Measurements from ENCODE around the gene HS6ST2. TPM values are rescaled to one million over a fixed set of nuclear protein-coding genes. Genes with fewer than 3 reads are reported as not detected.

Gene HS6ST2
- total and polyA plus RNA-seq, 9 of the 15 experiments (the other 6 are each of a cell fraction or from before 2014, with no cell fraction given), result not detected

GRCh38 chrX:132837126-132837525, 121.3 kb downstream of the HS6ST2 start (continued):
- TF ChIP-seq MTF1 (CRISPR knock-in tag; IDR thresholded peaks at IDR 0.05; ENCODE audit: borderline replicate concordance) (no peak), BCOR (IDR thresholded peaks at IDR 0.05) (no peak), TCF3 (CRISPR knock-in tag; IDR thresholded peaks at IDR 0.05) (no peak), ZNF583 (CRISPR knock-in tag; IDR thresholded peaks at IDR 0.05) (no peak), PCBP1 (IDR thresholded peaks at IDR 0.05; ENCODE audit: low read depth, low read length, poor library complexity, severe bottlenecking) (no peak)
- TF ChIP-seq, protein P1, sequence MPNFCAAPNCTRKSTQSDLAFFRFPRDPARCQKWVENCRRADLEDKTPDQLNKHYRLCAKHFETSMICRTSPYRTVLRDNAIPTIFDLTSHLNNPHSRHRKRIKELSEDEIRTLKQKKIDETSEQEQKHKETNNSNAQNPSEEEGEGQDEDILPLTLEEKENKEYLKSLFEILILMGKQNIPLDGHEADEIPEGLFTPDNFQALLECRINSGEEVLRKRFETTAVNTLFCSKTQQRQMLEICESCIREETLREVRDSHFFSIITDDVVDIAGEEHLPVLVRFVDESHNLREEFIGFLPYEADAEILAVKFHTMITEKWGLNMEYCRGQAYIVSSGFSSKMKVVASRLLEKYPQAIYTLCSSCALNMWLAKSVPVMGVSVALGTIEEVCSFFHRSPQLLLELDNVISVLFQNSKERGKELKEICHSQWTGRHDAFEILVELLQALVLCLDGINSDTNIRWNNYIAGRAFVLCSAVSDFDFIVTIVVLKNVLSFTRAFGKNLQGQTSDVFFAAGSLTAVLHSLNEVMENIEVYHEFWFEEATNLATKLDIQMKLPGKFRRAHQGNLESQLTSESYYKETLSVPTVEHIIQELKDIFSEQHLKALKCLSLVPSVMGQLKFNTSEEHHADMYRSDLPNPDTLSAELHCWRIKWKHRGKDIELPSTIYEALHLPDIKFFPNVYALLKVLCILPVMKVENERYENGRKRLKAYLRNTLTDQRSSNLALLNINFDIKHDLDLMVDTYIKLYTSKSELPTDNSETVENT (CRISPR knock-in tag; IDR thresholded peaks at IDR 0.05), result no peak
- TF ChIP-seq, protein P2, sequence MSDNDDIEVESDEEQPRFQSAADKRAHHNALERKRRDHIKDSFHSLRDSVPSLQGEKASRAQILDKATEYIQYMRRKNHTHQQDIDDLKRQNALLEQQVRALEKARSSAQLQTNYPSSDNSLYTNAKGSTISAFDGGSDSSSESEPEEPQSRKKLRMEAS (CRISPR knock-in tag; IDR thresholded peaks at IDR 0.05), result no peak

- H3K27ac ChIP-seq (ENCODE audit: extremely low read depth, low read depth, low read length), result no peak overlapping the region
- FAIRE-seq, result no peak
- no peaks in the 10 kb centered on the region for H3K4me1 ChIP-seq (replicated peaks in 1 of 2; ENCODE audit: control insufficient read depth in 2 of 2, insufficient read depth in 2 of 2, low read length in 2 of 2)
- intact Hi-C loops (cut with micrococcal nuclease), result no loop called here
- no peaks in the 10 kb centered on the region for H3K9me3 ChIP-seq (replicated peaks; ENCODE audit: control insufficient read depth, insufficient read depth, low read depth, low read length)
- H3K79me2 ChIP-seq (ENCODE audit: control insufficient read depth, insufficient read depth, low read length), result no peaks in the 10 kb centered on the region
- H3K4me3 ChIP-seq, result no peak overlapping the region
- in situ Hi-C loops (cut with MboI), result no loop called here
- no peak for ATAC-seq
- no peak overlapping the region for H2AFZ ChIP-seq (ENCODE audit: low read depth, low read length)
- H4K20me1 ChIP-seq (replicated peaks; ENCODE audit: control insufficient read depth, insufficient read depth, low read length), result no peaks in the 10 kb centered on the region
- BruUV-seq (replicated peaks), result no TSS peak
- TF ChIP-seq TARDBP (IDR thresholded peaks at IDR 0.05) (no peak), FOXJ2 (tag; IDR thresholded peaks at IDR 0.05) (no peak), ZSCAN32 (CRISPR knock-in tag; IDR thresholded peaks at IDR 0.05) (no peak), FOXJ3 (CRISPR knock-in tag; IDR thresholded peaks at IDR 0.05) (no peak), ZNF707 (CRISPR knock-in tag; conservative IDR thresholded peaks at IDR 0.05) (no peak), TFAM (CRISPR knock-in tag; conservative IDR thresholded peaks at IDR 0.05) (no peak), SRSF7 (optimal IDR thresholded peaks at IDR 0.05; ENCODE audit: low read depth, low read length) (no peak), ZNF717 (CRISPR knock-in tag; IDR thresholded peaks at IDR 0.05) (no peak), MITF (IDR thresholded peaks at IDR 0.05) (no peak)
- TF ChIP-seq, protein P3, sequence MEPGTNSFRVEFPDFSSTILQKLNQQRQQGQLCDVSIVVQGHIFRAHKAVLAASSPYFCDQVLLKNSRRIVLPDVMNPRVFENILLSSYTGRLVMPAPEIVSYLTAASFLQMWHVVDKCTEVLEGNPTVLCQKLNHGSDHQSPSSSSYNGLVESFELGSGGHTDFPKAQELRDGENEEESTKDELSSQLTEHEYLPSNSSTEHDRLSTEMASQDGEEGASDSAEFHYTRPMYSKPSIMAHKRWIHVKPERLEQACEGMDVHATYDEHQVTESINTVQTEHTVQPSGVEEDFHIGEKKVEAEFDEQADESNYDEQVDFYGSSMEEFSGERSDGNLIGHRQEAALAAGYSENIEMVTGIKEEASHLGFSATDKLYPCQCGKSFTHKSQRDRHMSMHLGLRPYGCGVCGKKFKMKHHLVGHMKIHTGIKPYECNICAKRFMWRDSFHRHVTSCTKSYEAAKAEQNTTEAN (CRISPR knock-in tag; IDR thresholded peaks at IDR 0.05), result no peak
- no peak overlapping the region for H3K9ac ChIP-seq (ENCODE audit: insufficient read depth in 1 of 2, low read depth in 2 of 2, low read length in 2 of 2)
- no peaks in the 10 kb centered on the region for H3K27me3 ChIP-seq (ENCODE audit: control insufficient read depth in 2 of 2, insufficient read depth in 2 of 2, low read length in 2 of 2)
- DNase-seq (ENCODE audit: extremely low read depth in 1 of 4, low spot score in 3 of 4), result no peak
- no peaks in the 10 kb centered on the region for H3K36me3 ChIP-seq (ENCODE audit: control insufficient read depth, insufficient read depth, low read length)
- H3K4me2 ChIP-seq (ENCODE audit: insufficient read depth, low read length), result no peak overlapping the region
- no peaks in the 10 kb centered on the region for H3K9me1 ChIP-seq (ENCODE audit: control insufficient read depth, insufficient read depth, low read length)
- ChIA-PET POLR2A (no interaction called here), CTCF (ENCODE audit: low intra/inter-chr PET ratio) (no interaction called here)
These were observed 122.0 kb downstream of the HS6ST2 start for GRCh38 chrX:132836471-132836870.

All from K562 (cell line).